ENCODE measurements around the gene BMPR1A. TPM values are rescaled to one million over a fixed set of nuclear protein-coding genes. Genes with fewer than 3 reads are reported as not detected.

BMPR1A gene
- total and polyA plus RNA-seq, 4 donors, result 2.2 to 16.0 (median 8.9) TPM

DNA sequence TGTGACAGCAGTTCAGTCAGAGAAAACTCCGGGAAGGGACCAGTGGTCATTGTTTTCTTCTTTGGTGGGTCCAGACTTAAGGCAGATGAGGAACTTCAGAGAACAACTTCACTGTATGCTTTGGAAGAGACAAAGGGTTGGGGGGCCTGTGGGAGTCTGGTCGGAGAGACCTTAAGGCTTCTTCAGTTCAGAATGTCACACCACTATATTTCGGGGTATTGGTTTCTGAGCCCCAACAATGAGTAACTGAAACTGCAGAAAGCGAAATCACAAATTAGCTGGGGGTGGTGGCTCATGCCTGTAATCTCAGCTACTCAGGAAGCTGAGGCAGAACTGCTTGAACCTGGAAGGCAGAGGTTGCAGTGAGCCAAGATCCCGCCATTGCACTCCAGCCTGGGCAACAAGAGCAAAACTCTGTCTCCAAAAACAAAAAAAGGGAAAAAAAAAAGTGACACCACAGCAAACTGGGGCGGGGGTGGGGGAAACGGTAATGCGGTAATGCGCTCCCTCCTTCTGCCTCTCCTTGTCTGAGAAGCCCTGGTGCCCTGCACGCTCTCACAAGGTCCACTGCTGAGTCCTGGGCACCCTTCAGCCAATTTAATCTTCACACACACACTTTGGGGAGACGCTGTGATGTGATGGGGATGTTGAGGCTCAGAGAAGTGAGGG lies 209.7 kb downstream of the BMPR1A start:
- peaks cover 0 to 33% (median 12%) of the 10 kb centered on the region in 4 donors for H3K4me1 ChIP-seq (ENCODE audit: control insufficient read depth in 4 of 4, insufficient read depth in 4 of 4, low read length in 3 of 4)

More for the DNA sequence above, 209.7 kb downstream of the BMPR1A start:
- Histone ChIP-seq H3K27ac (ENCODE audit: low read depth in 1 of 2, low read length in 2 of 2) (no peak overlapping the region), H3K4me3 (ENCODE audit: low read depth in 1 of 3, low read length in 3 of 3) (no peak overlapping the region), H3K36me3 (ENCODE audit: control insufficient read depth in 4 of 4, insufficient read depth in 3 of 4, low read depth in 1 of 4, low read length in 3 of 4) (no peaks in the 10 kb centered on the region), H3K27me3 (ENCODE audit: control insufficient read depth in 4 of 4, insufficient read depth in 4 of 4, low read length in 3 of 4) (no peaks in the 10 kb centered on the region), H3K9ac (ENCODE audit: low read depth in 1 of 2, low read length in 2 of 2) (no peak overlapping the region), H3K9me3 (ENCODE audit: control insufficient read depth in 4 of 4, low read length in 3 of 4) (no peaks in the 10 kb centered on the region)
- DNase-seq (ENCODE audit: low spot score), result no peak
- no peak for TF ChIP-seq EGR1 (IDR thresholded peaks at IDR 0.05; ENCODE audit: low read depth in 2 of 2)
- no peak for TF ChIP-seq RAD21 (IDR thresholded peaks at IDR 0.05)
- TF ChIP-seq SP1 (IDR thresholded peaks at IDR 0.05), result no peak
- no peak for TF ChIP-seq REST (IDR thresholded peaks at IDR 0.05)
- TF ChIP-seq, protein P1, sequence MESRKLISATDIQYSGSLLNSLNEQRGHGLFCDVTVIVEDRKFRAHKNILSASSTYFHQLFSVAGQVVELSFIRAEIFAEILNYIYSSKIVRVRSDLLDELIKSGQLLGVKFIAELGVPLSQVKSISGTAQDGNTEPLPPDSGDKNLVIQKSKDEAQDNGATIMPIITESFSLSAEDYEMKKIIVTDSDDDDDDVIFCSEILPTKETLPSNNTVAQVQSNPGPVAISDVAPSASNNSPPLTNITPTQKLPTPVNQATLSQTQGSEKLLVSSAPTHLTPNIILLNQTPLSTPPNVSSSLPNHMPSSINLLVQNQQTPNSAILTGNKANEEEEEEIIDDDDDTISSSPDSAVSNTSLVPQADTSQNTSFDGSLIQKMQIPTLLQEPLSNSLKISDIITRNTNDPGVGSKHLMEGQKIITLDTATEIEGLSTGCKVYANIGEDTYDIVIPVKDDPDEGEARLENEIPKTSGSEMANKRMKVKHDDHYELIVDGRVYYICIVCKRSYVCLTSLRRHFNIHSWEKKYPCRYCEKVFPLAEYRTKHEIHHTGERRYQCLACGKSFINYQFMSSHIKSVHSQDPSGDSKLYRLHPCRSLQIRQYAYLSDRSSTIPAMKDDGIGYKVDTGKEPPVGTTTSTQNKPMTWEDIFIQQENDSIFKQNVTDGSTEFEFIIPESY (IDR thresholded peaks at IDR 0.05), result no peak
- no peak for TF ChIP-seq YY1 (IDR thresholded peaks at IDR 0.05)
- TF ChIP-seq TAF1 (conservative IDR thresholded peaks at IDR 0.05), result no peak
- no peak for TF ChIP-seq NR2F2 (IDR thresholded peaks at IDR 0.05)
- TF ChIP-seq, protein P2, sequence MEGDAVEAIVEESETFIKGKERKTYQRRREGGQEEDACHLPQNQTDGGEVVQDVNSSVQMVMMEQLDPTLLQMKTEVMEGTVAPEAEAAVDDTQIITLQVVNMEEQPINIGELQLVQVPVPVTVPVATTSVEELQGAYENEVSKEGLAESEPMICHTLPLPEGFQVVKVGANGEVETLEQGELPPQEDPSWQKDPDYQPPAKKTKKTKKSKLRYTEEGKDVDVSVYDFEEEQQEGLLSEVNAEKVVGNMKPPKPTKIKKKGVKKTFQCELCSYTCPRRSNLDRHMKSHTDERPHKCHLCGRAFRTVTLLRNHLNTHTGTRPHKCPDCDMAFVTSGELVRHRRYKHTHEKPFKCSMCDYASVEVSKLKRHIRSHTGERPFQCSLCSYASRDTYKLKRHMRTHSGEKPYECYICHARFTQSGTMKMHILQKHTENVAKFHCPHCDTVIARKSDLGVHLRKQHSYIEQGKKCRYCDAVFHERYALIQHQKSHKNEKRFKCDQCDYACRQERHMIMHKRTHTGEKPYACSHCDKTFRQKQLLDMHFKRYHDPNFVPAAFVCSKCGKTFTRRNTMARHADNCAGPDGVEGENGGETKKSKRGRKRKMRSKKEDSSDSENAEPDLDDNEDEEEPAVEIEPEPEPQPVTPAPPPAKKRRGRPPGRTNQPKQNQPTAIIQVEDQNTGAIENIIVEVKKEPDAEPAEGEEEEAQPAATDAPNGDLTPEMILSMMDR (IDR thresholded peaks at IDR 0.05; ENCODE audit: low read depth, low read length, missing input control), result no peak
- no peak for TF ChIP-seq ATF3 (IDR thresholded peaks at IDR 0.05)
- no peak for TF ChIP-seq HNF4A (conservative IDR thresholded peaks at IDR 0.05)
- no peak for TF ChIP-seq GABPA (IDR thresholded peaks at IDR 0.05 in 1 of 2, conservative IDR thresholded peaks at IDR 0.05 in 1 of 2)
- TF ChIP-seq FOXA1 (IDR thresholded peaks at IDR 0.05), result no peak
- no peak for TF ChIP-seq RXRA (IDR thresholded peaks at IDR 0.05)
- no peak for TF ChIP-seq JUND (IDR thresholded peaks at IDR 0.05)
- WGBS, result 70% methylated on average over 11 of the region's 11 CpGs
